ENCODE results near the gene RBP3.

The RBP3 gene

DNA sequence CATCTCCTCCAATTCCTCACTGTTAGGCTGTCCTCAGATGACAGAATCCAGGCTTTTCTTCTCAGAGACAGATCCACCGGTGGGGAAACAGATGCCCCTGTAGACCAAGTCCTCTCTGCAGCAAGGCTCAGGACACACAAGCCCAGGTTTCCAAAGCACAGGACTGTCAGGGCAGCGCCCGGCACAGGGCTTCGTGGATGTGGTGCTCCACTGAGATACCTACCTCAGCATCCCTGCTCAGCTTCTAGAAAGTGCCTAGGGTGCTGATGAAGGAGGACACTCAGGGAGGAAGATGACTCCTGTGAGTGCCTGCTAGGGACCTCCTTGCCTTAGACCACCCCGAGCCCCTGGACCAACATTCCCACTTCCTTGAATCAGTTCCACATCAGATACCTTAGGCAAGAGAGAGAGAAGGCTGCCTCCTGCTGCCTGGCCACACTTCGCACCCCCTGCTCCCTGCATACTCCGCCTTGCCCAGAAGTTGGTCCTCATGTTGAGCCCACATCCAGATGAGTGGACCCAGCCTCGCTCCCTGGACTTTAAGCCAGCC lies 8.9 kb upstream of the RBP3 start:
- no peak for DNase-seq

- DNase-seq: no peak
Observed at GRCh38 chr10:47339759-47340607, 8.2 kb upstream of the RBP3 start.

- peak; percentile 75 for DNase-seq
Observed at GRCh38 chr10:47340608-47341170, 7.5 kb upstream of the RBP3 start.

- no peak for DNase-seq
Observed at GRCh38 chr10:47344996-47345870, 2.9 kb upstream of the RBP3 start.

- DNase-seq: no peak
Observed at GRCh38 chr10:47346581-47347302, 1.4 kb upstream of the RBP3 start.

- DNase-seq: no peak
Observed at GRCh38 chr10:47347303-47347675, 874 bp upstream of the RBP3 start.

- DNase-seq: no peak
Observed at GRCh38 chr10:47348661-47349470, 703 bp downstream of the RBP3 start.

DNA sequence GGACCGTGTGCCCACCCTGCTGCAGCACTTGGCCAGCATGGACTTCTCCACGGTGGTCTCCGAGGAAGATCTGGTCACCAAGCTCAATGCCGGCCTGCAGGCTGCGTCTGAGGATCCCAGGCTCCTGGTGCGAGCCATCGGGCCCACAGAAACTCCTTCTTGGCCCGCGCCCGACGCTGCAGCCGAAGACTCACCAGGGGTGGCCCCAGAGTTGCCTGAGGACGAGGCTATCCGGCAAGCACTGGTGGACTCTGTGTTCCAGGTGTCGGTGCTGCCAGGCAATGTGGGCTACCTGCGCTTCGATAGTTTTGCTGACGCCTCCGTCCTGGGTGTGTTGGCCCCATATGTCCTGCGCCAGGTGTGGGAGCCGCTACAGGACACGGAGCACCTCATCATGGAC lies 1.4 kb downstream of the RBP3 start:
- DNase-seq: no peak

DNA sequence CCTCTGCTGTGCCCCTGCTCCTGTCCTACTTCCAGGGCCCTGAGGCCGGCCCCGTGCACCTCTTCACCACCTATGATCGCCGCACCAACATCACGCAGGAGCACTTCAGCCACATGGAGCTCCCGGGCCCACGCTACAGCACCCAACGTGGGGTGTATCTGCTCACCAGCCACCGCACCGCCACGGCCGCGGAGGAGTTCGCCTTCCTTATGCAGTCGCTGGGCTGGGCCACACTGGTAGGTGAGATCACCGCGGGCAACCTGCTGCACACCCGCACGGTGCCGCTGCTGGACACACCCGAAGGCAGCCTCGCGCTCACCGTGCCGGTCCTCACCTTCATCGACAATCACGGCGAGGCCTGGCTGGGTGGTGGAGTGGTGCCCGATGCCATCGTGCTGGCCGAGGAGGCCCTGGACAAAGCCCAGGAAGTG lies 1.8 kb downstream of the RBP3 start:
- no peak for DNase-seq

GRCh38 chr10:47350671-47351640 lies 2.8 kb downstream of the RBP3 start:
- no peak for DNase-seq

GRCh38 chr10:47351899-47352815 lies 4.0 kb downstream of the RBP3 start:
- DNase-seq: no peak

- no peak for DNase-seq
Observed at GRCh38 chr10:47353351-47353750, 5.2 kb downstream of the RBP3 start.

DNA sequence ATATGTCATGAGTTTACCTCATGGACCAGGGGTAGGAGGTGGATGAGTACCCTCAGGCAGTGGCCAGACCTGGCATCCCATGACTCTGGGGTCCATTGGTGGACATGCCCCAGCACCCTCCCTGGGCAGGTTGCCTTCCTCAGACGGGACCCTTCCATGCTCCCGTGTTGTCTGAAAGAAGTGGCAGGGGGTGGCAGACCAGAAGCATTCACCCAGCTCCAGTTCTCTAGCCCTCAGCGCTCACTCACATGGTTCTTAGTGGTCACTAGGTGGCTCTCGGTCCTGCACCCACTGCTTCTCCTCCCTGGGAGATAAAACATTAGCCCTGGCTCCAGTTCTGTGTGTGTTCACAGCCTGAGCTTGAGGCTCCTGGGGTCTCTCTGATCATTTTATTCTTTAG lies 6.0 kb downstream of the RBP3 start:
- DNase-seq: no peak

GRCh38 chr10:47354900-47355299 lies 6.7 kb downstream of the RBP3 start:
- no peak for DNase-seq

GRCh38 chr10:47356708-47357107 lies 8.5 kb downstream of the RBP3 start:
- no peak for DNase-seq

DNA sequence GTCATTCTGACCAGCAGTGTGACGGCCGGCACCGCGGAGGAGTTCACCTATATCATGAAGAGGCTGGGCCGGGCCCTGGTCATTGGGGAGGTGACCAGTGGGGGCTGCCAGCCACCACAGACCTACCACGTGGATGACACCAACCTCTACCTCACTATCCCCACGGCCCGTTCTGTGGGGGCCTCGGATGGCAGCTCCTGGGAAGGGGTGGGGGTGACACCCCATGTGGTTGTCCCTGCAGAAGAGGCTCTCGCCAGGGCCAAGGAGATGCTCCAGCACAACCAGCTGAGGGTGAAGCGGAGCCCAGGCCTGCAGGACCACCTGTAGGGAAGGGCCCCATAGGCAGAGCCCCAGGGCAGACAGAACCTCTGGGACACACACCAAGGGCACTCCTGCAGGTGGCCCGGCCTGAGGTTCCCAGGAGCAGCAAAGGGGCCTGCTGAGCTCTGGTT lies 9.0 kb downstream of the RBP3 start:
- DNase-seq: no peak

DNA sequence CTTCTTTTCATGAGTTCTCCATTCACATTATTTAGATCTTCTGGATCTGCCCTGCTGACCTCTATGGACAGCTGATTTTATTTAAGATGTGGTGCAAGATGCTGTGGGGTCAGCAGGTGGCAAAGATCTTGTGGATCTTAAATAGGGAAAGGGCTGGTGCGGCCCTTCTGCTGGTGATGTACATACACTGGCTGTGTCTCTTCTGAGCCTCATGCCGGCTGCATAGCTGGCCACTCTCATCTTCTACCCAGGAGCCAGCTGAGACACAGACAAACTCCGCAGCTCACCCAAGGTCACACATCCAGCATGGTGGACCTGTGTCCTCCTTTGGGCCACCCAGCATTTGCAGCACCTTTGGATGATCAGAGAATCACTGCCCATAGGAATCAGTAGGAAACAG lies 9.7 kb downstream of the RBP3 start:
- no peak for DNase-seq

DNA sequence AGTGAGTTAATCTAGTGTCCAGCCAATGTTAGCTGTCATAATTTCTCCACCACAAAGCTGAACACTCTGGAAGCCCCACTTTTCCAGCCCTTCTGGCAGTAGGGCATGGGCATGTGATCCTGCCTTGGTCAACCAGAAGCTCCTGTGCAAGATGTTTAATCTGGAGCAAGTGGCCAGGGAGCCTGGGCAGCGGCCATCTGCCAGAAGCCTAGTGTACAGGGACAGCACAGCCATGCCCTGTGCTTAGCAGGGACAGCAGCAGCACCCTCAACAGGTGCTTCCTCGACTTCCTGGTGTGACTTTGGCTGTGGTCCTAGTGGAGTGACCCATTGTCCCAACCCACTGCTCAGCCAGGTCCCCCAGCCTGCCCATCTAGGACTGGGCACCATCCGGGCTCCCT lies 10.3 kb downstream of the RBP3 start:
- DNase-seq: no peak

- no peak for DNase-seq
Observed at GRCh38 chr10:47359101-47359500, 10.9 kb downstream of the RBP3 start.
